ENCODE measurements around the gene NFIA.

DNA sequence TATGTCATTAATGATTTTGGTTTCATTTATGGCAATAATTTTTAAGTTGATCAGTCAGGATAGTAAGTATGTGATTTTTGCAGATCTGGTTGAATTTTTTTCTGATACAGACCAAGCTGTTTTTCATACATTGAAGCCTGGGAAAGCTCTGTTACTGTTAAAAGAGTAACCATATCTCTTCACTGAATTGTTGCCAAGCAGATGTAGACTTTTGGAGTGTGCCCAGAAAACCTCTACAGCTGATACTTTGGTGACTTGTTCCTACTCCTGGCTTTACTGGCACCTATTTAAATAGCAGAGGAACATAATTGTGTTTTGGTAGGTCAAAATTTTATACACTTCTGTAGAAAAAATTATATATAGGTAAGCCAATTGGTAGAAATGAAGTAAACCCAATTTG, 49.4 kb downstream of the NFIA start:
- TF ChIP-seq, protein P1, sequence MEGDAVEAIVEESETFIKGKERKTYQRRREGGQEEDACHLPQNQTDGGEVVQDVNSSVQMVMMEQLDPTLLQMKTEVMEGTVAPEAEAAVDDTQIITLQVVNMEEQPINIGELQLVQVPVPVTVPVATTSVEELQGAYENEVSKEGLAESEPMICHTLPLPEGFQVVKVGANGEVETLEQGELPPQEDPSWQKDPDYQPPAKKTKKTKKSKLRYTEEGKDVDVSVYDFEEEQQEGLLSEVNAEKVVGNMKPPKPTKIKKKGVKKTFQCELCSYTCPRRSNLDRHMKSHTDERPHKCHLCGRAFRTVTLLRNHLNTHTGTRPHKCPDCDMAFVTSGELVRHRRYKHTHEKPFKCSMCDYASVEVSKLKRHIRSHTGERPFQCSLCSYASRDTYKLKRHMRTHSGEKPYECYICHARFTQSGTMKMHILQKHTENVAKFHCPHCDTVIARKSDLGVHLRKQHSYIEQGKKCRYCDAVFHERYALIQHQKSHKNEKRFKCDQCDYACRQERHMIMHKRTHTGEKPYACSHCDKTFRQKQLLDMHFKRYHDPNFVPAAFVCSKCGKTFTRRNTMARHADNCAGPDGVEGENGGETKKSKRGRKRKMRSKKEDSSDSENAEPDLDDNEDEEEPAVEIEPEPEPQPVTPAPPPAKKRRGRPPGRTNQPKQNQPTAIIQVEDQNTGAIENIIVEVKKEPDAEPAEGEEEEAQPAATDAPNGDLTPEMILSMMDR (IDR thresholded peaks at IDR 0.05) = no peak
- TF ChIP-seq POLR2A (IDR thresholded peaks at IDR 0.05) = no peak
